ENCODE data around the gene ECE1.
A peak's percentile ranks its signal among the peaks of the same experiment; 100 is the strongest.
"Not testable (repeated sequence)": the region's sequence is repeated elsewhere in the genome, so short reads cannot be mapped to it uniquely, and the experiment has no call there.

ECE1 gene

GRCh38 chr1:21216835-21217811 lies 73.1 kb downstream of the ECE1 start:
- DNase-seq: peak; percentile 16

- no peak for DNase-seq
Observed at GRCh38 chr1:21212126-21212525, 78.1 kb downstream of the ECE1 start.

GRCh38 chr1:21208137-21208700 lies 82.0 kb downstream of the ECE1 start:
- not testable (repeated sequence) for DNase-seq

- no peak for DNase-seq
Observed at GRCh38 chr1:21206117-21206516, 84.1 kb downstream of the ECE1 start.

GRCh38 chr1:21205416-21205815 lies 84.8 kb downstream of the ECE1 start:
- DNase-seq: no peak

GRCh38 chr1:21201650-21202049 lies 88.6 kb downstream of the ECE1 start:
- no peak for DNase-seq

GRCh38 chr1:21201238-21201637 lies 89.0 kb downstream of the ECE1 start:
- not testable (repeated sequence) for DNase-seq

- DNase-seq: no peak
Observed at GRCh38 chr1:21200767-21201166, 89.5 kb downstream of the ECE1 start.

- no peak for DNase-seq
Observed at GRCh38 chr1:21198929-21199328, 91.3 kb downstream of the ECE1 start.

GRCh38 chr1:21192871-21193270 lies 97.4 kb downstream of the ECE1 start:
- DNase-seq: no peak

- DNase-seq: no peak
Observed at GRCh38 chr1:21192284-21192683, 98.0 kb downstream of the ECE1 start.

- not testable (repeated sequence) for DNase-seq
Observed at GRCh38 chr1:21190771-21191170, 99.5 kb downstream of the ECE1 start.

- no peak for DNase-seq
Observed at GRCh38 chr1:21189906-21190500, 100.3 kb downstream of the ECE1 start.

- DNase-seq: no peak
Observed at GRCh38 chr1:21189421-21189820, 100.8 kb downstream of the ECE1 start.

- no peak for DNase-seq
Observed at GRCh38 chr1:21188235-21188634, 102.0 kb downstream of the ECE1 start.

GRCh38 chr1:21185221-21185731 lies 105.0 kb downstream of the ECE1 start:
- no peak for DNase-seq

GRCh38 chr1:21184276-21184675 lies 106.0 kb downstream of the ECE1 start:
- no peak for DNase-seq

- no peak for DNase-seq
Observed at GRCh38 chr1:21182181-21182731, 108.0 kb downstream of the ECE1 start.

GRCh38 chr1:21178271-21178670 lies 112.0 kb downstream of the ECE1 start:
- DNase-seq: not testable (repeated sequence)

GRCh38 chr1:21176586-21177555 lies 113.4 kb downstream of the ECE1 start, which contains the start of gene EIF4G3:
Gene EIF4G3, minus strand, starts transcription at chr1:21176897. Its CDS starts 174,155 bp downstream, at chr1:21002742.
- peak; percentile 92 for DNase-seq

GRCh38 chr1:21175670-21176581 lies 114.3 kb downstream of the ECE1 start:
- DNase-seq: peak; percentile 21

All from NCI-H1694 treated with DMSO at 0.1 percent for 48 hours (cell line).